Sigmoid colon (tissue), 7 donors: ENCODE data around the gene HDAC6. TPM values are rescaled to one million over a fixed set of nuclear protein-coding genes. Genes with fewer than 3 reads are reported as not detected.

Source experiments
- DNase-seq: peaks from one replicate; pipeline ENCODE4 v3.0.0-alpha.2; 2019
- H3K27ac ChIP-seq, 4 donors: fragments of 200-600 bp; sonication (generic); one replicate each; pipeline ENCODE4 v1.5.1; 2016 to 2019; ENCODE audit warnings: mild to moderate bottlenecking in 1 of 4
- H3K27me3 ChIP-seq, 3 donors: fragments of 200-600 bp; sonication (generic); one replicate each; pipeline ENCODE4 v1.5.1; 2019; ENCODE audit warnings: mild to moderate bottlenecking in 1 of 3
- H3K36me3 ChIP-seq, 4 donors: fragments of 200-600 bp; sonication (generic); one replicate each; pipeline ENCODE4 v1.5.1; 2016 to 2019
- H3K4me1 ChIP-seq, 4 donors: fragments of 200-600 bp; sonication (generic); one replicate each; pipeline ENCODE4 v1.5.1; 2017 to 2019
- H3K4me3 ChIP-seq, 4 donors: fragments of 200-600 bp; sonication (generic); one replicate each; pipeline ENCODE4 v1.5.1; 2017 to 2019; ENCODE audit warnings: mild to moderate bottlenecking in 2 of 4, moderate library complexity in 1 of 4
- H3K9me3 ChIP-seq, 4 donors: fragments of 200-600 bp in 3 of 4; sonication (generic) in 3 of 4; one replicate each; pipeline versions ENCODE4 v1.5.1 to v1.6.1; 2013 to 2019
- CTCF ChIP-seq, 4 experiments: fragments of 450-650 bp in 3 of 4; fragments of 200-600 bp in 1 of 4; IDR thresholded peaks; one replicate each; pipeline ENCODE4 v1.5.1; 2016 to 2019; ENCODE audit warnings: antibody characterized with exemption in 4 of 4, mild to moderate bottlenecking in 3 of 4, moderate library complexity in 2 of 4
- EP300 ChIP-seq, 4 donors: sonication (generic); formaldehyde crosslinking; IDR thresholded peaks; one replicate each; pipeline ENCODE4 v1.6.1; 2017; ENCODE audit warnings: antibody characterized with exemption in 4 of 4
- POLR2A ChIP-seq, 2 donors: fragments of 450-650 bp; IDR thresholded peaks; one replicate each; pipeline ENCODE4 v1.6.1; 2016; ENCODE audit warnings: antibody characterized with exemption in 2 of 2, mild to moderate bottlenecking in 2 of 2, moderate library complexity in 2 of 2
- POLR2AphosphoS5 ChIP-seq, 4 donors: sonication (generic); formaldehyde crosslinking; IDR thresholded peaks; one replicate each; pipeline ENCODE4 v1.6.1; 2017; ENCODE audit warnings: antibody characterized with exemption in 4 of 4
- whole genome bisulfite sequencing, 2 donors: extraction: QIAGEN DNeasy Blood & Tissue Kit; methylation state at CpG; one replicate each; pipeline ENCODE4 v1.1.7; 2013; 5-methylcytosine and 5-hydroxymethylcytosine counted together
- intact Hi-C: fragments of 100-400 bp; cut with DNase I; formaldehyde crosslinking; loops from one replicate; pipeline ENCODE4 v1.15.1; 2023
- polyA plus RNA-seq, 3 donors: library from polyadenylated mRNA; stranded (reverse); fragments of 200-250 nt; gene quantifications; one replicate each; pipeline ENCODE4 v1.2.3, GENCODE V29; 2013
- total RNA-seq, 4 donors: library from RNA; depleted of rRNA; stranded (reverse); fragments of >200 nt; gene quantifications; one replicate each; pipeline ENCODE4 v1.1.0, GENCODE V29; 2016
- donor health status: healthy with polysubstance abuse.
- donor health status: Bipolar disorder and iron deficiency.
- donor health status: healthy.

The HDAC6 gene
- total and polyA plus RNA-seq, 7 donors = 22.2 to 110 (median 51.8) TPM

- no peaks in the 10 kb centered on the region for H3K4me1 ChIP-seq
- intact Hi-C loops = no loop called here
- H3K27ac ChIP-seq = no peak overlapping the region
- TF ChIP-seq EP300 (IDR thresholded peaks at IDR 0.05) = no peak
- no peak for TF ChIP-seq POLR2A (IDR thresholded peaks at IDR 0.05)
- TF ChIP-seq POLR2AphosphoS5 (IDR thresholded peaks at IDR 0.05) = no peak
- no peak overlapping the region for H3K4me3 ChIP-seq
- WGBS, 2 donors = 88 to 92% methylated on average over 11 of the region's 11 CpGs
- no peaks in the 10 kb centered on the region for H3K36me3 ChIP-seq
- no peaks in the 10 kb centered on the region for H3K27me3 ChIP-seq
- H3K9me3 ChIP-seq = no peaks in the 10 kb centered on the region
- DNase-seq = no peak
Measured at GRCh38 chrX:48791063-48791820, 10.6 kb upstream of the HDAC6 start.

DNA sequence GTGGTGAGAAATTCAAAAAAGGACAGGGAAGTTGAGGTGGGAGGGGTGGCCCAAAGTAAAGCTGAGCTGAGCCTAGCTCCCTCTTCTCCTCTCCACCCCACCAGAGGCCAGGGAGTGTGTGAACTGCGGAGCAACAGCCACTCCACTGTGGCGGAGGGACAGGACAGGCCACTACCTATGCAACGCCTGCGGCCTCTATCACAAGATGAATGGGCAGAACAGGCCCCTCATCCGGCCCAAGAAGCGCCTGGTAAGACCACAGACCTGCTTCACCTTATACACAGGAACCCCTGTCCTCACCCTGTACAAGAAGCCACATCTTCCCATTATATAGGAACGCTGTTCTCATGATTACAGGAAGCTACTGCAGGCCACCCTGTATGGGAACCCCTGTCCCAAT lies 9.6 kb upstream of the HDAC6 start:
- no peak overlapping the region for H3K27ac ChIP-seq
- no peaks in the 10 kb centered on the region for H3K9me3 ChIP-seq
- 92 to 93% methylated on average over 7 of the region's 7 CpGs for WGBS, 2 donors
- H3K36me3 ChIP-seq = no peaks in the 10 kb centered on the region
- H3K4me3 ChIP-seq = no peak overlapping the region
- TF ChIP-seq CTCF (IDR thresholded peaks at IDR 0.05) (no peak), EP300 (IDR thresholded peaks at IDR 0.05) (no peak), POLR2AphosphoS5 (IDR thresholded peaks at IDR 0.05) (no peak), POLR2A (IDR thresholded peaks at IDR 0.05) (no peak)
- H3K27me3 ChIP-seq = no peaks in the 10 kb centered on the region
- no peaks in the 10 kb centered on the region for H3K4me1 ChIP-seq
- no peak for DNase-seq
- intact Hi-C loops = no loop called here

DNA sequence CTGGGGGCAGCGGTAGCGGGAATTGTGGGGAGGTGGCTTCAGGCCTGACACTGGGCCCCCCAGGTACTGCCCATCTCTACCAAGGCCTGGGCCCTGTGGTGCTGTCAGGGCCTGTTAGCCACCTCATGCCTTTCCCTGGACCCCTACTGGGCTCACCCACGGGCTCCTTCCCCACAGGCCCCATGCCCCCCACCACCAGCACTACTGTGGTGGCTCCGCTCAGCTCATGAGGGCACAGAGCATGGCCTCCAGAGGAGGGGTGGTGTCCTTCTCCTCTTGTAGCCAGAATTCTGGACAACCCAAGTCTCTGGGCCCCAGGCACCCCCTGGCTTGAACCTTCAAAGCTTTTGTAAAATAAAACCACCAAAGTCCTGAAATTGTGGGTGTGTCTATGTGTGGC lies 7.9 kb upstream of the HDAC6 start:
- DNase-seq = no peak
- H3K4me3 ChIP-seq = no peak overlapping the region
- no peaks in the 10 kb centered on the region for H3K4me1 ChIP-seq
- H3K27me3 ChIP-seq = no peaks in the 10 kb centered on the region
- 85 to 91% methylated on average over 4 of the region's 4 CpGs for WGBS, 2 donors
- intact Hi-C loops = no loop called here
- H3K36me3 ChIP-seq = no peaks in the 10 kb centered on the region
- H3K9me3 ChIP-seq = no peaks in the 10 kb centered on the region
- H3K27ac ChIP-seq = no peak overlapping the region
- no peak for TF ChIP-seq CTCF (IDR thresholded peaks at IDR 0.05)
- no peak for TF ChIP-seq POLR2A (IDR thresholded peaks at IDR 0.05)
- no peak for TF ChIP-seq EP300 (IDR thresholded peaks at IDR 0.05)
- no peak for TF ChIP-seq POLR2AphosphoS5 (IDR thresholded peaks at IDR 0.05)

GRCh38 chrX:48794340-48794910 lies 7.4 kb upstream of the HDAC6 start:
- Histone ChIP-seq H3K4me1 (no peaks in the 10 kb centered on the region), H3K36me3 (no peaks in the 10 kb centered on the region), H3K27ac (no peak overlapping the region), H3K9me3 (no peaks in the 10 kb centered on the region), H3K4me3 (no peak overlapping the region), H3K27me3 (no peaks in the 10 kb centered on the region)
- intact Hi-C loops = no loop called here
- 90 to 91% methylated on average over 12 of the region's 12 CpGs for WGBS, 2 donors
- no peak for DNase-seq
- no peak for TF ChIP-seq POLR2A (IDR thresholded peaks at IDR 0.05)
- no peak for TF ChIP-seq CTCF (IDR thresholded peaks at IDR 0.05)
- TF ChIP-seq EP300 (IDR thresholded peaks at IDR 0.05) = no peak
- TF ChIP-seq POLR2AphosphoS5 (IDR thresholded peaks at IDR 0.05) = no peak

DNA sequence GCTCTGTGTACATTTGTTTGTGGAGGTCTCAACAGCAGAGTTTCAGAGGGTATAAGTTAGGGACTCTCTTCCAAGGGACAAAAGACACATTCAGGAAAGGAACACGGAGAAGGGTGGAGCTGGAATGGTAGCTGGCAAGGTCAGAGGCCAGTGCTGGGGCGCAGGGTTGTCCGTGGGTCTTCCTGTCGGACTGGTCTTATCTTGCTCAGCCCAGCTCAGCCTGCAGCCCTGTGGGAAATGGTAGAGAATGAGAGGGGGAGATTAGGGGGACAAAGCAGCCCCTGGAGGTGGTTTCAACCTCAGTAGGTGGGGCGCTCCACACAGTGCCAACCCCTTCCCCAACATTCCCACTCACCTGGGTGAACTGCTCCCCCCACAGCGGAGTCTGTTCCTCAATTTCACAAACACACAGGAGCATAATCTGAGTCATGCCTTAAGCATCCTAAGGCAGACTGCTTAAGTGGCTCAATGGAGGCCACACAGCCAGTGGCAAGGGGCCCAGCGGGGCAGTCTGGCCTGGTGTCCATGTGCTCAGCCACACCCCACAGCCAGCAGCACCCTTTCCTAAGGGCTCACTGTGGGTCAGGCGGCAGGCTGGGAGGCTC lies 6.9 kb upstream of the HDAC6 start:
- intact Hi-C loops = no loop called here
- no peak for DNase-seq
- Histone ChIP-seq H3K4me1 (no peaks in the 10 kb centered on the region), H3K4me3 (no peak overlapping the region), H3K27ac (no peak overlapping the region), H3K36me3 (no peaks in the 10 kb centered on the region), H3K27me3 (no peaks in the 10 kb centered on the region), H3K9me3 (no peaks in the 10 kb centered on the region)
- TF ChIP-seq EP300 (IDR thresholded peaks at IDR 0.05) (no peak), POLR2A (IDR thresholded peaks at IDR 0.05) (no peak)
- 67 to 81% methylated on average over 8 of the region's 8 CpGs for WGBS, 2 donors
